HG03432 (cell line): Measurements from ENCODE around the gene WDFY4.

Source experiments
- ATAC-seq: cut with Tn5 transposase; IDR thresholded peaks from one replicate; pipeline ENCODE4 v1.9.1; 2021; ENCODE audit warnings: mild to moderate bottlenecking, moderate library complexity; ENCODE audit not compliant: unreplicated experiment

The WDFY4 gene

DNA sequence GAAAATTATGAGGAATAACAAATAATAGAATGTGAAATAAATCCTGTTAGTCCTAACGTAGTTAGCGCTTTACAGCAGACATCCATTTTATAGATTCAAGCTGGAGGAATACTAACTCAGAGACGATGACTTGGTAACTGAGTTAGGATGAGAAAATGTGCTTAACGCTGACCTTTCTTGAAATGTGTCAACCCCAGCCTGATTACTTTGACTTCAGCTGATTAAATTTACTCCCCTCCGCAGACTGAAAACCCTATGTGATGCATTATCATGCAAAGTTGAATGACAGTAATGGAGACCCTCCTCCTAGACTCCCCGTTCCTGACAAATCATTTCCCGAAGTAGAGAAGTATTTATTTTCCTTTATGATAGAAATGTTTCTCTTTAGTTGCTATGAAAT, 54.5 kb downstream of the WDFY4 start:
- no peak for ATAC-seq

- no peak for ATAC-seq
Measured at GRCh38 chr10:48740015-48740707, 55.5 kb downstream of the WDFY4 start.

DNA sequence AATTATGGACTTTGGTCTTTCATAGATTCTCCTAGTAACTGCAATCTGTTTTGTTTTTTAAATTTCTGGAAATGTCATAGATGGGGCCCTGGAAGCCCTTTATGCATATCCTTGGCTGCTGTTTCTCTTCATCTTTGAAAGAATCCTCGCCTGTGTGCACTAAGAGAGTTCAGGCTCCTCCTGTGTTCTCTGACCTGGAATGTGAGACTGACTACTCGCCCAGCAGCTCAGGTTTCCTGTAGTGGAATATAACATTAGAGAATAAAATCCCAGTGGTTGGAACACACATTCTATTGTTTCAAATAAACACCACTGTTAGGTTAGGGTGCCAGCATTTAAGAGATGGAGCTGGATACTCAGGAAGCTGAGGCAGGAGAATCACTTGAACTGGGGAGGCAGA, 56.3 kb downstream of the WDFY4 start:
- no peak for ATAC-seq

GRCh38 chr10:48742891-48743860, 58.5 kb downstream of the WDFY4 start:
- ATAC-seq: no peak

DNA sequence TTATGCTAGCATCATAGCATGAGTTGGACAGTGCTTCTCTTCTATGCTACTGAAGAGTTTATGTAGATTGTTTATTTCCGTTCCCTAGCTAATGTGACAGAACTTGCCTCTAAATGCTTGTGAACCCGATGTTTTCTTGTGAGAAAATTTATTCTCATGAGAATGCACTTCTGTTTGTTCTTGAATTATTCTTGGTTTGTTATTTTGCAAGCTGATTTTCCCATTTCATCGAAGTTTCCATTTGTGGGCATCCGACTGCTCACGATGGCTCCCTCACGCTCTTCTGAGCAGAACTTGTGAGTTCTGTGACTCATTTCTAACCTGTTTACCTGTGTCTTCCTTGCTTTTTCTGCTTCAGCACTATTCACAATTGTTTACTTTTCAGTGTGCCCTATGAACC, 59.9 kb downstream of the WDFY4 start:
- peak; percentile 58 for ATAC-seq

DNA sequence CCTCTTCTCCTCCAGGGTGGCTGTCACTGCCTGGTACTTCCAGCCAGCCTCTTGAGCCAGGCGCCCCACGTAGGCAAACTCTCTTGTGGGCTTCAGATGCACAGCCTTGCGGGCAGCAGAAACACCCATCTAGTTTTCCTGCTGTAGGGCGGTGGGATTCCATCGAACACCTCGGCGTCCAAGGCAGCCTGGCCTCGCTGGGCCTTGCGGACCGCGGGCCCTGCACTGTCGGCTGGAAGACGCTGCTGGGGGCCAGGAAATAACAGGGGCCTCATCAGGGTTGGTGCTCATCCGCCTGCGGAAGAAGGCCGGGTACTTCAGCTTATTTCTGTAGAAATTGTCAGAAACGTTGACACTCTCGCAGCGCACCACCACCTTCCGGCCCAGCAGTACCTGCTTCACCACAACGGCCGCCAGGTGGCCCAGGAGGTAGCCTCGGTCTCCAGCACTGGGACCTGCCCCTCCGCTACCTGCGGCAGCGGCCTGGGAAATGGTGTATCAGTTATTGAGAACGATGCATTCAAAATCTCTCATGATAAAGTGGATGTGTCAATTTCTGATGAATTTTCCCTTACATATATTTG, 61.1 kb downstream of the WDFY4 start:
- ATAC-seq: no peak

DNA sequence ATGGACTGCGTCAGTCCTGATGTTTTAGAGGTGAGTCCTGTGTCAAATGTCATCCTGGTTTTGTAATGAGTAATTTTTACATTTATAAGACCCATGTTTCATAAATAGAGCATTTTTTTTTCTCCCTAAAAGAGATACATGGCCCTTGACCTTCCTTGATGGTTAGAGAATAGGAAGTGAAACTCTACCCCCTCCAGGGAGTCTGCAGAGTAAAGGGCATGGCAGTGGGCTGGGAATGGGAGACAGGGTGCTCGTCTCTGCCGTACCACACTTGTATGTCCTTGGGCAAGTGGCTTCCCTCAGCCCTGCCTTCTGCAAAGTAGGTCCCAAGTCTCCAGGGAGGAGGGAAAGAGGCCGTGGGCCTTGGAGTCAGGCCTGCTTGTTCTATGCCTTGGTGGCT, 63.9 kb downstream of the WDFY4 start:
- peak; percentile 54 for ATAC-seq

- no peak for ATAC-seq
Measured at GRCh38 chr10:48749254-48749787, 64.6 kb downstream of the WDFY4 start.

DNA sequence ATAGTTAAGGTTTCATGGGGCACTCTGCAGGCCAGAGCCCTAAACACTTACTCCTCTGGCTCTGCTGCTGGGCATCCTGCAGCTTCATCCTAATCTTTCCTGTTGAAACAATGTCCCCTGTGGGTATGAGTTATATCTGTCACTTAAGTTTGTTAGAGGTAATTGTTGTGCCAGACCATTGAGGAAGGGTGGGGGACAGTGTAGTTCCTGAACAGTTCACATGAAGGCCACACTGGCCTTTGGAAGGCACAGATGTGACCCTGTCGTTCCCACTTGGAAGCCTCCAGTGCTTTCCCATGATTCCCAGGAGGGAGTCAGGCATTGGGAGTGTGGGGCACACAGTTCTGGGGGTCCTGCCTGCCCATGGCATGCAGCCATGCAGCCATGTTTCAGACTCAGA, 65.3 kb downstream of the WDFY4 start:
- no peak for ATAC-seq

DNA sequence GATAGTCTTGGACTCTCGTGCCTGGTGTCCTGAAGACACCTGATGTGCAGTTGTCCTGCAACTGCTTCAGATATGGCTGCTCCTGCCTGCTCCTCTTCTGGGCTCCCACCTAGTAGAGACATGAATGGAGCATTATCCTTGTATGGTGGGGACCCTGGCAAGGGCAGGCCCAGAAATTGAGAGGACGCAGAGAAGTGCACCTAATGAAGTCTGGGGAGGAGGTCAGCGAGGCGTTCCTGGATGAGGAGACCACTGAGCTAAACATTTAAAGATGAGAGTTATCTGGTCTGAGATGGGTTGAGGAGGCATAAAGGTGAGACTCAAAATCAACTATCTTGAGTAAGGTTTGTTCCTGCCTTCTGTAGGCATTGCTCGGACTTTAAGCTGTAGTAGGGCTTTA, 66.3 kb downstream of the WDFY4 start:
- ATAC-seq: no peak

DNA sequence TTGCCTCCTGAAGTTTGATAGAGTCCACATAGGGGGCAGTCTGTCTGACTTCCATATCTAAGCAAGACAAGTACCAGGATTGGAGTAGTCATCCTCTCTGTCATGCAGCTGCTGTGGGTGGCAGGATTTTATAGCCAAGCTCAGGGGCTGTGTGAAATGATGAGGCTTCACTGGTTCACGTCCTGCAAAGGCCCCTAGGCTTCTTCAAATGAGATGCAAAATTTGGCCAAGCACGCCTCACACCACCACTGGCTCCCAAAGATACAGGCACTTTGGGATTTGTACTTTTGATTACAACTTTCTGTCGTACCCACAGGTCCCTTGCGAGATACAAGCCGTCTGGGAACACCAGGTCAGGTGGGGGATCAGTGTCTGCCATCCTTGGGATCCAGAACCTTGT, 67.1 kb downstream of the WDFY4 start:
- no peak for ATAC-seq

GRCh38 chr10:48758411-48758810, 73.7 kb downstream of the WDFY4 start:
- no peak for ATAC-seq

- peak; percentile 91 for ATAC-seq
Measured at GRCh38 chr10:48759113-48759901, 74.6 kb downstream of the WDFY4 start.

DNA sequence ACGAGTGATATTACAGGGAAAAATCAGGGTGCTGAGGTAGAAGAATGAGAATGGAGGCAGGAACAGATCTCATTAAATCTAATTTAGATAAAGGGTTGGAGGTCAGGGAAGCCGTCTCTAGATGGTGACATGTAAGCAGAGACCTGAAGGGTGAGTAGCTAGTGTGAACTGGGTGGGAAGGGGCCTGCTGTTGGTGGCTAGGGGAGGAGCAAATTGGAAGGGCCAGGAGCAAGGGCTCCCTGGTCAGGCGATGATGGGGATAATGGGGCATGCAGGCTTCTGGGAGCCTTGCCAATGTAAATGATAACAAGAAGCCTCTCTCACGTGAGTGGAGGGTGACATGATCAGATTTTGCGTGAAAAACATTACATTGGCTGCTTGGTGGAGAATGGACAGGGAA, 76.3 kb downstream of the WDFY4 start:
- ATAC-seq: no peak

- no peak for ATAC-seq
Measured at GRCh38 chr10:48762064-48763042, 77.7 kb downstream of the WDFY4 start.

DNA sequence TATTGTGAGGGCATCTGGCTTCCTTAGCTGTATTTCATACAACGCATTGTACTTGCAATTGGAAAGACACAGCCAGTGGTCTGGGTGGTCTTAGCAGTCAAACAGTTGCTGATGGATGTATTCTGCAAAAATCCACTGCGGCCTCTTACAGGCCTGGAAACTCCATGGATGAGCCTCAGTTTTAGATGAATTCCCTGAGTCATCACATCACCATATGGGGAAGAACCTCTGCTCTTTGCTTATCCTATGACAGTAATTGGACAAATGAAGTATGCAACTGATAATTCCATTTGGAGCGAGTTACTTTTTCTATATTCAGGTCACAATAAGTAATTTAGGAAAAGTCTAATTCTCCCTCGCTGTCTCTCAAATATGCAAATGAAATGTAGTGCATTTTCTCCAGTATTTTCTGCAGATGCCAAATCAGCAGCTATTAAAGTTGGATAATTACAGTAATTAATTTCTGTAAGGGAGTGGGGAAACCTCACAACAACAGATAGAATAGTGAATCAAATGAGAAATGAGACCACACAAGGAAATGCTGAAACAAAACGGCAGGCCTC, 78.8 kb downstream of the WDFY4 start:
- no peak for ATAC-seq

DNA sequence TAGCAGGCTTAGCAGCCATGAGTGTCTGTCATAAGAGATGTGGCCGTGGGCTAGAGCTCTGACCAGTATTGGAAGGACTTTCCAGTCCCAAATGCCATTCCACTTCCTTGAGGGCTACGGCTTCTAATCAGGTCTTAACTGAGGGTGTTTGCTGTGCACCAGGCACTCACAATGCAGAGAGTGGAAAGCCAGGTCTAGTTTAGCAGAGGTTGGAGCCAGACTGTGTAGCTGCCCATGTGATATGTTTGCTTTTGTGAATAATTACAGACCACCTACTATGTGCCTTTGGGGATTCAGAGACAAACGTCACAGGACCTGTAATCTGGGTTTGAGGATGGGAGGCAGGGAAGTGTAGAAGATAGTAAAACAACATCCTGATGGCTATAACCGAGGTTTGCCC, 79.8 kb downstream of the WDFY4 start:
- ATAC-seq: no peak

- no peak for ATAC-seq
Measured at GRCh38 chr10:48765039-48765438, 80.4 kb downstream of the WDFY4 start.

DNA sequence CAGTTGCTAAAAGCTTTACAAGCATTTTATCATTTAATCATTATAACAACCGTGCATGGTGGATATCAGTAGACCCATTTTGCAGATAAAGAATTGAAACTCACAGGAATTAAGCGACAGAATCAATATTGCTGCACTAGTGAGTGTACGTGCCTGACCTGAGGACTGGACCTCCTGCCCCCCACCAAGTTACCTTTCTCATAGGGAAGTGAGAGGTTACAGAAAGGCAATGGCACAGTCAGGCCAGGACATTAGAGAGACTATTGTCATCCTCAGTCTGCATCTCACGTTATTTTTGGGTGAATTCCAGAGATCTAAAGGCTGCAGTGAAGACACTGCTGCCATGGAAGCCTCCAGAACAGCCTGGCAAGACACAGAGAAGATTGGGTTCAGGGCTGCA, 80.9 kb downstream of the WDFY4 start:
- ATAC-seq: no peak
